GM12892 (cell line): Measurements from ENCODE around the gene MTHFD1L.

Experiments
- DNase-seq: peaks from one replicate; pipeline ENCODE4 v3.0.0; 2011; ENCODE audit not compliant: insufficient read length
- FAIRE-seq: peaks from 2 replicates; lab custom pipeline; 2011; peaks lifted over from hg19 to GRCh38; lab: Jason Lieb, UNC
- POLR2A ChIP-seq: IDR thresholded peaks from 2 replicates; pipeline ENCODE4 v1.6.1; 2011; ENCODE audit warnings: low read depth, low read length, control low read depth
- POLR2AphosphoS5 ChIP-seq: IDR thresholded peaks from 2 replicates; pipeline ENCODE4 v1.6.1; 2011; ENCODE audit warnings: low read depth, low read length, control low read depth
- TAF1 ChIP-seq: IDR thresholded peaks from 2 replicates; pipeline ENCODE4 v1.6.1; 2011; ENCODE audit warnings: low read depth, mild to moderate bottlenecking, control low read depth, low read length, borderline replicate concordance

MTHFD1L gene

GRCh38 chr6:151004383-151005024, 139.0 kb downstream of the MTHFD1L start:
- TF ChIP-seq TAF1: no peak
- TF ChIP-seq POLR2A: no peak
- no peak for TF ChIP-seq POLR2AphosphoS5
- DNase-seq: no peak
- FAIRE-seq: no peak

DNA sequence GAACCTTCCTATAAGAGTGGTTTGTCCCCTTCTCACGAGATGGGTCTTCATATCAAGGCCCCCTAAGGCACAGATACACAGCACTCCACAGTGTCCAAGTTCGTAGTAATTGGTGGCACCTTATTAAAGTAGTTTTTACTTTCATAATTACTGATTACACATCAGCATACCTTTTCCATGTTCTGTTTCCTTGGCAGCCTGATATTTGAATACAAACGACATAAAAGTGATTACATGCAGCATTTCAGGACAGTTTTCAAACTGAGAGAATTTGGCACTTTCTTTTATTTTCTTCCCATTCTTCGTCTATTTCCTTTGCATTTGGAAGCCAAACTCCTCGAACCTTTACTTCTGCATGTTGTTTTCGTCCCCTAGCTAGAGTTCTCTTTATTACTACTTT, 139.7 kb downstream of the MTHFD1L start:
- FAIRE-seq (no peak), DNase-seq (no peak)
- TF ChIP-seq TAF1 (no peak), POLR2AphosphoS5 (no peak), POLR2A (no peak)

DNA sequence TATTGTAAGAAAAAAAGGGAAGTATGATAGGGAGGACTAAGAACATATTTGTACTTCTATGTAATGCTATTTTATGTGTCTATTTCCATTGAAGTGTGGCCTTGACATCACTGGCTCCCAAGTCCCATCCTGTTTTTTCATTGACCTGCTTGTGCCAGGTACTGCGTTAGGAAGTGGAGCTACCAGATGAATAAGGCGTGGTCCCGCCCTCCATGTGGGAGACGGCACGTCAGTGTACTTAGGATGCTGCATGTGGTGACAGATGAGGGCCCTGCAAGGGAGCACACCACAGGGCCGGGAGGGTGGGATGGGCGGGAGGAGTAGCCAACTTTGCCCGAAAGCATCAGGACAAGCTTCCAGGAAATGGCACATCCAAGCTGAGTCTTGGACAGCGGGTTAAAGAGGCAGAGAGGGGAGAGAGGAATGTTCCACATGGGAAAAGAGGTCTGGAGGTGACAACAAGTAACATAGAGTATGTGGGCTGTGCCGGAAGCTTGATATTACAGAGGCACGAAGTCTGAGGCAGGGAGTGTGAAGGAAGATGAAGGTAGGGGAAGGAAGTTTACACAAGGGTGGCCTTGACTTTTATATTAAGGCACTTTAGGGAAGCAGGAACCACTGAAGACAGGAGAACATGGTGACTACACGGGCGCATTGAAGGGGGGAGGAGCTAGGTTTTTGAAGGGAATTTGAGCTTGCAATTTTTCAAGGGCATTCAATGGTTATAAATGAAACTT, 140.6 kb downstream of the MTHFD1L start:
- FAIRE-seq (no peak), DNase-seq (no peak)
- TF ChIP-seq POLR2A: no peak
- TF ChIP-seq POLR2AphosphoS5: no peak

DNA sequence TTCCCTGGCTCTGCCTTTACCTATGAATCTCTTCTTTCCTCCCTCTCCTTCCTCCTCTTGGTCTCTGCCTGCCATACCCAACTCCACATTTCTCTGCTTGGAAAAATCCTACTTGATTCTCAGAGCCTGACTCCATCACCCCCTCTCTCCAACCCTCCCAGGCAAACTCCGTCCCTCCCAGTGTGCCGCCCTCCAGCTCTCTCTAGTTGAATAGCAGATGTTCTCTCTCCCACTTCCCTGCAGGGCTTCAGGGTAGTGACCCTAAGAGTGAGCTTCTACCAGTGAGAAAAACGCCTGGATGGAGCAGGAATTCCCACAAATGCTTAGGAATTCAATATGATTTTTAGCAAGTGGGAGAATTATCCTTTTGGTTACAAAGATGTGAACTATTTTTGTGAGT, 141.6 kb downstream of the MTHFD1L start:
- TF ChIP-seq POLR2A (no peak), TAF1 (no peak), POLR2AphosphoS5 (no peak)
- DNase-seq (no peak), FAIRE-seq (no peak)

GRCh38 chr6:151007922-151008321, 142.4 kb downstream of the MTHFD1L start:
- TF ChIP-seq POLR2A (no peak), POLR2AphosphoS5 (no peak), TAF1 (no peak)
- FAIRE-seq (no peak), DNase-seq (no peak)

GRCh38 chr6:151008425-151008824, 142.9 kb downstream of the MTHFD1L start:
- FAIRE-seq: no peak
- no peak for TF ChIP-seq TAF1
- no peak for TF ChIP-seq POLR2A
- TF ChIP-seq POLR2AphosphoS5: no peak
- no peak for DNase-seq

DNA sequence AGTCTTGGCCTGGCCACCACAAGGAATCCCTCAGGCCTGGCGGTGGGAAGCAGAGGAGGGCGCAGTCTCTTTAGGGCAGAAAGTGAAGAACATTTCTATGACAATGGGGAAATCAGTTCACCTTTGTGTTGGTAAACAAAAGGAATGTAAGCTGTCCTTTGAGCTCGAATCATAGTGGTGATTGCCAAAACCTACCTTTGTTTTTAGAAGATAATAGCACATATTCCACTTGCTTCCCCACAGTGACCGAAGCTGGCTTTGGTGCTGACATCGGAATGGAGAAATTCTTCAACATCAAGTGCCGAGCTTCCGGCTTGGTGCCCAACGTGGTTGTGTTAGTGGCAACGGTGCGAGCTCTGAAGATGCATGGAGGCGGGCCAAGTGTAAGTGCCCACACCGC, 144.1 kb downstream of the MTHFD1L start:
- FAIRE-seq (no peak), DNase-seq (no peak)
- TF ChIP-seq POLR2A (no peak), TAF1 (no peak), POLR2AphosphoS5 (no peak)

- FAIRE-seq (no peak), DNase-seq (no peak)
- TF ChIP-seq POLR2AphosphoS5 (no peak), POLR2A (no peak), TAF1 (no peak)
Measured at GRCh38 chr6:151010071-151010470, 144.6 kb downstream of the MTHFD1L start.

DNA sequence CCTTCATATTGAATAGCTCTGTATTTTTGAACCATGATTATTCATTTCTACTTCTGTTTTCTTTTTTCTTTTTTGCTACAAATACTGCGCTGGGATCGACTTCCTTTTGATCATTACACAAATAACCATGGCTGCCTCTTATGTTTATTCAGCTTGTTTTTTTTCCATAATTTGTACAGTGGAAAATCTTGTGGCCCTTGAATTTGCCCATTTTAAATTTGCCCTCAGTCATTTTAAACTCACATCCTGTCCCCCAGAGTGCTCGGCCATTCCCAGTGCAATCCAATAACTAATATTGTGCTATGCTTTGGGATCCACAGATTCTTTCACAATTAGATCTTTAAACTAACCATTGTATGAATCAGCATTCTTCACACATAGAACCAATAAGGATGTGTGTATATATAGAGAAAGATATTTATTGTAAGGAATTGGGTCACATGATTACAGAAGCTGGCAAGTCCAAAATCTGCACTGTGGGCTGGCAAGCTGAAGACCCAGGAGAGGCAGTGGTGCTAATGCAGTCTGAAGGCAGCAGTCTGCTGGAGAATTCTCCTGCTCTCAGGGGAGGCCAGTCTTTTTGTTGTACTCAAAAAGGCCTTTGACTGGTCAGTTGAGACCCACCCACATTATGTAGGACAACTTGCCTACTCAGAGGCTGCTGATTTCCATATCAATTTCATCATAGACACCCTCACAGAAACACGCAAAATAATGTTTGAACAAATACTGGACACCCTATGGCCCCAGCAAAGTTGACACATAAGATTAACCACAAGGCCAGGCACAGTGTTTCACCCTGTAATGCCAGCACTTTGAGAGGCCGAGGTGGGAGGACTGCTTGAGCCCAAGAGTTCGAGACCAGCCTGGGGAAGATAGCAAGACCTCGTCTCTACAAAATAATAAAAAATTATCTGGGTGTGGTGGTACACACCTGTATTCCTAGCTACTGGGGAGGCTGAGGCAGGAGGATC, 147.1 kb downstream of the MTHFD1L start:
- TF ChIP-seq TAF1 (no peak), POLR2AphosphoS5 (no peak), POLR2A (no peak)
- FAIRE-seq (no peak), DNase-seq (no peak)

DNA sequence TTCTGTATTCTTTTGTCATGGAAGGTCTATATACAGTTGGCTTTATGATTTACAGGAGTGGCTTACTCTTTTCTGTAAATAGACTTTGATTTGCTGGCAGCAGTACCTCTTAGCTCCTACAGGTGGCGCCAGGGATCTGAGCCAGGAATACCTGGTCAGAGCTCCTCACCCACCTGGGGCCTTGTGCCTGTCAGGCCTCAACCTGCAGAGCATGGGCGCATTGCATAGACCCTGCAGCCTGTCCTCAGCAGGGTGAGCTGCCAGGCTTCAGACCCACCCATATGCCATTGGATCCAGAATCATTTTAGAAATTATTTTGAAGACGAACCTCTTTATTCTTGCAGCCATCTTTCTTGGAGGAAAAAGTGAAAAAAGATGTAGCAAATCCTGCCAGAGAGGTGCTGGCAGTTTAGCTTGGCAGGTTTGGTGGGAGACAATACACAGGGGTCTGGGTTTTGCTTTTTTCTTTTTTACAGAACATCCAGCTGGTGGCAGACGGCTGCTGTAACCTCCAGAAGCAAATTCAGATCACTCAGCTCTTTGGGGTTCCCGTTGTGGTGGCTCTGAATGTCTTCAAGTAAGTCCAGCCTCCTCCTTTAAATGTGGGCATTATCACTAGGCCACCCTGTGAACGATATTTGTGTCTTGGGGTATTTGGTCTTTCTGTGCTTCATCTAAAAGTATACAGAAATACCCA, 149.1 kb downstream of the MTHFD1L start:
- no peak for TF ChIP-seq POLR2AphosphoS5
- no peak for TF ChIP-seq TAF1
- TF ChIP-seq POLR2A: no peak
- FAIRE-seq: peak; percentile 88
- peak; percentile 27 for DNase-seq
